GM12872 (cell line): ENCODE results near the gene SHTN1.

Experiments
- CTCF ChIP-seq: IDR thresholded peaks from 3 replicates; pipeline ENCODE4 v1.5.1; 2011; ENCODE audit warnings: low read depth, mild to moderate bottlenecking, low read length, moderate library complexity; ENCODE audit not compliant: insufficient read depth

The SHTN1 gene

GRCh38 chr10:116907245-116907987 lies 97.6 kb downstream of the SHTN1 start:
- no peak for TF ChIP-seq CTCF

DNA sequence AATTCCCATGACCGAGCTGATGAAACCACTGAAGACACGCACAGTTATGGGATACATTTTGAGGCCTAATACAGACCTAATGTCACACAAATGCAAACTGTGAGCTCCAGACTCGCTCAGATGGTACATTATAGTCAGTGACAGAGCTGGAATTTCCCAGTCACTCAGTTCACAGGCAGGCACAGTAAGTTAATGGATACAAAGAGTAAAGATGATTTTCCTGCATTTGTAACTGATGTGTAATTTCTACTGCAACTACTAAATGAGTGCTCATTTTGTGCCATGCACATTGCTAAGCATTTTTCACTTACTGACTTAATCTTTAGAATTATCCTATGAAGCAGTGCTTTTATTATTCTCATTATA lies 99.2 kb downstream of the SHTN1 start:
- TF ChIP-seq CTCF, result no peak

DNA sequence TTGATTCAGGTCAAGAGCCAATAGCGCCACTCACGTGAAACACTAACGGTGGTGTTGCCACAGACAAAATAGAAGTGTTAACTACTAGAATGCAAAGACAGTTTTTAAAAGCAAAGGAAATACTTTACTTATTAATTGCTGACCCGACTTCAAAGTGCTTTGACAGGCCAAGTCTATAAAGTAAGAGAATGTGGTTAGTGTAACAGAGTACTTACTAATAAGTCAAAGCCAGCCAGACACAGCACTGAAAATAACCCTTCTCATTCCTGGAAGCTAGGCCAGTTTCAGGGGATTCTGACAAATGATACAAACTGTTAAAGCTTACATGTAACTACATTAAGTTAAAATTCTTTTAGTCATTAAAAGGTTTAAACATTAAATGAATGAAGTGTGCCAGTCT lies 105.4 kb downstream of the SHTN1 start:
- no peak for TF ChIP-seq CTCF

DNA sequence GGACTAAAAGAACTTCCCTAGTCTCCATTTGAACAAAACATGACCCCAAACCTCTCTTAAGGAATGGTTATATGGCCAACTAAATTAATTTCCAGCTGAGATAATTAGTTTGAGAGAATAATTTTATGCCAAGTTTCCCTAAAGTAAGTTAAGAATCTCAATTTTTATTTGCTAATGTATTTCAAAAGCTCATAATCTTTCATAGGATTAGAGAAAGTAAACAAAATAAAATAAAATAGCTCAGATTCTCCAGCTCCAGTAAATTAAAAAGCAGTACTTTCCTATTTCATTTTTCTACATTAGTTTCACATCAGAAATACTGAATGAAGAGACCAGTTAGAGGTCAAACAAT lies 111.3 kb downstream of the SHTN1 start:
- no peak for TF ChIP-seq CTCF

DNA sequence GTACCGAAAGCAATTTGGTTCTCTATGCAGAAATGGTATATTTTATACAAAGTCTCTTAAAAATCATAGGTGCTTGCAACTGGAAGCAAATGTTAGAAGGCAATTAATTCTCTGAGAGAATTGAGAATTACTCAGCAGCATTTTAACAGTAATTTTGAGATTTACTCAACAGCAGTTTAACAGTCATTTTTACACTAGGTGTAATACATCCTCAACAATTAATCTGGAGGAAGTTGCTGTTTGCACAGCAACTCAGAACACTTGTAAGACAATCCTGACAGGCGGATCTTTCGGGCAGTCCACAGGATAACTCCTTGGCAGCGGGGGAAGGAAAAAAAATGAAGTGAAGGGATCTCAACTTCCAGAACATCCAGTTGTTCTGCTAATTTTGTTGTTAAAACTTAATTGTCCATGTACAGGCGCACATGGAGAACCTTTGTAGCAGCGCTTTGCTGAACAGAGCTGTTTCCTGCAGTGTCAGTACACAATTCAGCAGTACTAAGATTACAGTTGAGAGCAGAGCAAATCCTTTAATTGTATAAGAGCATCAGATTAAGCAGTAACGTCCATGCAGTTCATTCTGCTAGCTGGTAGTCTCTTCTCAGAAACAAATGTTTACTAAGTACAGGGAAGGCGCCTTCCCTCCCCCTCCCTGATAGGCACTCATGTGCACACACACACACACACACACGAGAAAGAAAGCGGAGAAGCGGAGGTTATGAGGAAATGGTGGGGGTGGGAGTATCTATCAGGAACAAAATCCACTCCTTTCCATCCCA lies 111.9 kb downstream of the SHTN1 start:
- no peak for TF ChIP-seq CTCF

- TF ChIP-seq CTCF, result no peak
Observed at GRCh38 chr10:116891208-116891607, 113.8 kb downstream of the SHTN1 start.

DNA sequence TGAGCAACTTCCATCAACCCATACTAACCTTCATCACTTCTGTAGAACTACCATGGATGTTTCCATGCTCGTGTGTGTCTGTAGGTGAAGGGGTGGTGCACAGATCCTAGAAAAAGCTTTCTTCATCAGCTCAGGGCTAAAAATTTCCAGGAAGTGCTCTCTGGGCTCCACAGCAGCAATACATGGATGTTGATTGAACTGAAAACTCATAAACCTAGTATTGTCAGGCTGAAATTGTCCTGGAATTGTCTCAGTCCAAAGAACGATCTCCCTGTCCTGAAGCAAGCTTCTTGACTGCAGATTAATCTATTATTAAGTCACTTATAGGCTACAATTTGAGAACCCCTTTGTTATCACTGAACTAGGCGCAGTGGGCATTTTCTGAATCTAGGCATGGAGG lies 115.9 kb downstream of the SHTN1 start:
- no peak for TF ChIP-seq CTCF
